Bone marrow (tissue), 2 donors: ENCODE measurements around the gene FILIP1L.

Source experiments
- DNase-seq, 2 donors: peaks; one replicate each; lab custom pipeline; 2025; lab: John Stamatoyannopoulos, UW

The FILIP1L gene

DNA sequence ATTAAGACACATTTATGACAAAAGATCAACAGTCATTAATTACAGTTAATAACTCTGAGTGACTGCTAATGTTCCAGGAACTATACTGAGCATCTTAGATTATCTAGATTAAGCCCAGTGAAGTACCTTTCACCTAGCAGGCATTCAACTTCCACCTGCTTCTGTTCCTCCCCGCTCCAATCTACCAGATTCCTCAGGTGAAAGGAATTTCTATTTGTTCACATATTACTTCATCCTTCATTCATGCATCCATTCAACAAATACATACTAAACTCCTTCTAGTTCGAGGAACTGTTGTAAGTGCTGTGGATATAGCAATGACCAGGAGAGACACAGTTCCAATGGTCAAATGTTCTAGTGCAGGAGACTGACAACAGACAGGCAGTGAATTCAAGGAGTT, 139.3 kb downstream of the FILIP1L start:
- DNase-seq = no peak

- no peak for DNase-seq
Observed at GRCh38 chr3:99972380-99973104, 141.8 kb downstream of the FILIP1L start.

DNA sequence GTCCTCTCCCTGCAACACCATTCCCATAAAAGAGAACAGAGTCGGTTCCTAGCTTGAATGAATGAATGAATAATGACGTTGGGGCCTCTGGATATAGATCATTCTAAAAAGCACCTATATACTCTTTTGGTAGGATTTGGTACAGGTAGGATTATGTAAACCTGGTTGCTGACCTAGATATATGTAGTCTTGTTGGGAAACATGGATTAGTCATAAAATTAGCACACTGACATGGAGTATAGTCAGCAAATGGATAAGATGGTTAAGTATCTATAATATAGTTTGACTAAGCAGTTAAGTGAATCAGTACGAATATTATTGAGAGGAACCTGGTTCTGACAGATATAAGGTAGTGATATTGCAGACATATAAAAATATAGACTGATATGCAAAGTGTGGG, 142.5 kb downstream of the FILIP1L start:
- DNase-seq = no peak

DNA sequence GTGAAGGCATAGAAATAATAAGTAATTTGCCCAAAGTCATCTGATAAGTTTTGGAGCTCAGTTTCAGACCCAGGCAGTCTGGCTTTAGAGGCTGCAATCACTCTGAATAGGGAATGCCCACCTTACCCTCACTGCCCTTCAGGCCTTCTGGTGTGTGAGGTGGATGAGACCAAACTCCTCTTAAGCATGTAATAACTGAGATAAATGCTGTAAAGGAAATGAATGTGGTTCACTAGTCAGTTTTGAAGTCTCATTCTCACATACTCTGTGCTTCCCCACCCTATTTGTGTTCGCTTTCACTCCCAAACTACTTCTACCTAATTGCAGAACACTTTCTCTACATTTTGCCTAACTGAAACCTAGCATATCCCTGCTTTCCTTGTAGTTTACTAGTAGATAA, 144.1 kb downstream of the FILIP1L start:
- no peak for DNase-seq

- DNase-seq = no peak
Observed at GRCh38 chr3:99969136-99969535, 145.2 kb downstream of the FILIP1L start.

- DNase-seq = no peak
Observed at GRCh38 chr3:99967796-99968195, 146.5 kb downstream of the FILIP1L start.

GRCh38 chr3:99966662-99967416, 147.5 kb downstream of the FILIP1L start:
- DNase-seq = no peak

DNA sequence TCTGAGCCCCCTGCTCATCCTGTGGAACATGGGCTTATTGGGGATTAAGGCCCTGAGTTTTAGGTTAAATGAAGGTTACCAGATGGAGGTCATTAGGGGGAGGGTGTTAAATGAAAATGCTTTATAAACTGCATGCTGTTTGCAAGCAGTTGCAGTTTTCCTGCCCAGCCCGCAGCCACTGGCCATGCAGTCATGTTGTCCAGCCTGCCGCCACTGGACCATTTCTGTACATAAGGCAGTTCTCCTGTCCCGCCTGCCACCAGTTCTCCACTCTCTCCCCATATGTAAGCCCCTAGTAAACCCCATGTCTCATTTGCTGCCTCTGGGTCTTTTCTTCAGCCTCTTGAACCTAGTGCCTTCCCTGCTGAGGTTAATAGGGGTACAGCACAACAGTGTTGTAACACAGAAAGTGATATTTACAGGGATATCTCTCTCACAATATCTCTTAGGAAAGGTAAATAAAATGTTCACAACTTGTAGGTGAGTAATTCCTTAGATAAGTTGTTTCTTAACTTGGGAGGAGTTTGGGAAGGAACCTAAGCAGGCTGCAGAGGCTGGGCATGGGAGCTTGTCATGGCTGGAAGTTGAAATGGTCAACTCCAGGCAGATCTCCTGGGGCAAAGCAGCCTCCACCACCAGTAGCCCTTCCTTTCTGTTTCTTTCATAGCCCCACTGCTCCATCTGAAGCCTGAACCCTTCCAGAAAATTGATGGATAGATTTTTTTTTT, 148.5 kb downstream of the FILIP1L start:
- DNase-seq = no peak

- no peak for DNase-seq
Observed at GRCh38 chr3:99965077-99965476, 149.2 kb downstream of the FILIP1L start.

- DNase-seq = no peak
Observed at GRCh38 chr3:99962703-99963102, 151.6 kb downstream of the FILIP1L start.

- no peak for DNase-seq
Observed at GRCh38 chr3:99961756-99962515, 152.4 kb downstream of the FILIP1L start.

GRCh38 chr3:99960941-99961340, 153.4 kb downstream of the FILIP1L start:
- no peak for DNase-seq

GRCh38 chr3:99960123-99960878, 154.0 kb downstream of the FILIP1L start:
- no peak for DNase-seq

GRCh38 chr3:99958222-99958912, 155.9 kb downstream of the FILIP1L start:
- no peak for DNase-seq

- no peak for DNase-seq
Observed at GRCh38 chr3:99957151-99957796, 157.0 kb downstream of the FILIP1L start.

- no peak for DNase-seq
Observed at GRCh38 chr3:99955773-99956562, 158.3 kb downstream of the FILIP1L start.

GRCh38 chr3:99954914-99955644, 159.2 kb downstream of the FILIP1L start:
- DNase-seq = no peak

DNA sequence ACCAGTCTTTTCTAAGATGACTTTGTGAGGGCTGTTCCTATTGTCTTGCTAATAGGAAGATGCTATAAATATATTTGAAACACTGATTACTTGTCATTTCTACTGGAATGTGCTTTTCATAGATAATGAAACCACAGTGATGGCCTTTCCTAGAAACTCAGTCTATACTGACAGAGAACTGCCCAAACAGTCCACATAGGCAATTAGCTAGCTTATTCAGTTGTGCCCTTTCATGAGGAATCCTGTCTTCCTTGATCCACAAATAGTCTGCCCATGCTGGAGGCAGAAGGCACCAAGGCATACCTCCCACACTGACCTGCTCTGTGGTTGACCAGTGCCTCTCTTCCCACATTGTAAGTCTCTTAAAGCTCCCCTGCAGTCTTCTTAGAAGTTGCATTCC, 160.7 kb downstream of the FILIP1L start:
- no peak for DNase-seq

- DNase-seq = no peak
Observed at GRCh38 chr3:99952306-99952705, 162.0 kb downstream of the FILIP1L start.
